Lower leg skin (tissue), 3 donors: ENCODE data around the gene FAM193A.

Experiments
- POLR2A ChIP-seq, 2 donors: fragments of 450-650 bp; IDR thresholded peaks; one replicate each; pipeline ENCODE4 v1.6.1; 2016 to 2017; ENCODE audit warnings: antibody characterized with exemption in 2 of 2, mild to moderate bottlenecking in 1 of 2, moderate library complexity in 1 of 2
- TF ChIP-seq, protein P1 (sequence below), 3 donors: fragments of 450-650 bp; IDR thresholded peaks; one replicate each; pipeline ENCODE4 v1.5.1; 2016; ENCODE audit warnings: antibody characterized with exemption in 3 of 3, mild to moderate bottlenecking in 3 of 3, moderate library complexity in 2 of 3

- TF ChIP-seq, protein P1, sequence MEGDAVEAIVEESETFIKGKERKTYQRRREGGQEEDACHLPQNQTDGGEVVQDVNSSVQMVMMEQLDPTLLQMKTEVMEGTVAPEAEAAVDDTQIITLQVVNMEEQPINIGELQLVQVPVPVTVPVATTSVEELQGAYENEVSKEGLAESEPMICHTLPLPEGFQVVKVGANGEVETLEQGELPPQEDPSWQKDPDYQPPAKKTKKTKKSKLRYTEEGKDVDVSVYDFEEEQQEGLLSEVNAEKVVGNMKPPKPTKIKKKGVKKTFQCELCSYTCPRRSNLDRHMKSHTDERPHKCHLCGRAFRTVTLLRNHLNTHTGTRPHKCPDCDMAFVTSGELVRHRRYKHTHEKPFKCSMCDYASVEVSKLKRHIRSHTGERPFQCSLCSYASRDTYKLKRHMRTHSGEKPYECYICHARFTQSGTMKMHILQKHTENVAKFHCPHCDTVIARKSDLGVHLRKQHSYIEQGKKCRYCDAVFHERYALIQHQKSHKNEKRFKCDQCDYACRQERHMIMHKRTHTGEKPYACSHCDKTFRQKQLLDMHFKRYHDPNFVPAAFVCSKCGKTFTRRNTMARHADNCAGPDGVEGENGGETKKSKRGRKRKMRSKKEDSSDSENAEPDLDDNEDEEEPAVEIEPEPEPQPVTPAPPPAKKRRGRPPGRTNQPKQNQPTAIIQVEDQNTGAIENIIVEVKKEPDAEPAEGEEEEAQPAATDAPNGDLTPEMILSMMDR (IDR thresholded peaks at IDR 0.05): no peak
- no peak for TF ChIP-seq POLR2A (IDR thresholded peaks at IDR 0.05)
Observed at GRCh38 chr4:2715426-2715825, 179.0 kb downstream of the FAM193A start.
